HG03354 (cell line): ENCODE measurements around the gene CLIC5.

Source experiments
- ATAC-seq: cut with Tn5 transposase; IDR thresholded peaks from one replicate; pipeline ENCODE4 v1.9.1; 2021; ENCODE audit warnings: mild to moderate bottlenecking; ENCODE audit not compliant: unreplicated experiment, poor library complexity, severe bottlenecking

CLIC5 gene

DNA sequence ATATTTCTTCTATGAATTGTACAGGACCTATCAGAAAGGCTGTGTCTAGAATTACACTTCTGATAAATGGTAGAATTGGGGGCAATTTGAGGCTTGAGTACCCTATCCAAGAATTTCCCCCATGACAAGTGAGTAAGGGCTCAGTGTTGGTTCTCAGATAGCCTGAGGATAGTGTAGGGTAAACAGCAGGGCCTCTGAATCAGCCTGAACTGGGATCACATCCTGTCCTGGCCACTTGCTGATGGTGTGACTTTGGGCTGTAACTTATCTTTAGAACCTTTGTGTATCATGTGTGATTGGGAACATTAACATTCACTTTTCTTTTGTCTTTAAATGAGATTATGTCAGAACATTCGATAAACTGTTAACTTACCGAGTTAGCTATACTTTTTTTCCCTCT lies 151.0 kb downstream of the CLIC5 start:
- no peak for ATAC-seq

DNA sequence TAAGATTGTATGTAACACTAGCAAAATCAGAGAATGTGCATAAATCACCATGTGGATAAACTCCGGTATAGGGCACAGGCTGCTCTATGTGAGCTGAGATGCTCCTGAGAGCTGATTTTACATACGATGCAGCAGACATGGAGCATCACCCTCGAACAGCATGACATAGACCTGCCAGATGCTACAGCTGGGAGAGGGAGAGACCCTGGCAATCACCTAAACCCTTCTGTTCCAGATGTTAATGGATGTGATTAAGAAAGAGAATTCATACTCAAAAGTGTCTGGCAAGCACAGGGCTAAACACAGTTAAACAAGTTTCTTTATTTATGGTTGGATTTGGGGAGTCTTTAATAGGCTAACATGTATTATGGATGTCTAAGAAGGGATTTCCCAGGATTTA lies 157.0 kb downstream of the CLIC5 start:
- no peak for ATAC-seq

DNA sequence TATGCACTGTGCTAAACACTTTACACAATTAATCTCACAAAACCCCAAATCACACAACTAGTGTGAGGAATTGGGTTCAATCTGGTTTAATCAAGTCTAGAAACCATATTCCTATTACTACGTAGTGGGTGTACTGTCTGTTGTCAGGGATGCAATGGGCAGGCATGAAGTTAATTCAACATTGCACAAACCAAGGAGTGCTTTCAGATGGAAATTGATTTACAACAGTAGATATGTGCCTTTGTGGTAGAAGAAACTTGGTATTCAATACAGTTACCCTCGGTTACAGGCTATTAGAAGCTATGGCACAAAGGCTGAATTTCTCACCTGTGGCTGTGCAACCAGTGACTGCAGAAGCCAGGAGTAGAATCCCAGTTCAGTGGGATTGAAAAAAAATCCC lies 157.8 kb downstream of the CLIC5 start:
- ATAC-seq, result no peak

DNA sequence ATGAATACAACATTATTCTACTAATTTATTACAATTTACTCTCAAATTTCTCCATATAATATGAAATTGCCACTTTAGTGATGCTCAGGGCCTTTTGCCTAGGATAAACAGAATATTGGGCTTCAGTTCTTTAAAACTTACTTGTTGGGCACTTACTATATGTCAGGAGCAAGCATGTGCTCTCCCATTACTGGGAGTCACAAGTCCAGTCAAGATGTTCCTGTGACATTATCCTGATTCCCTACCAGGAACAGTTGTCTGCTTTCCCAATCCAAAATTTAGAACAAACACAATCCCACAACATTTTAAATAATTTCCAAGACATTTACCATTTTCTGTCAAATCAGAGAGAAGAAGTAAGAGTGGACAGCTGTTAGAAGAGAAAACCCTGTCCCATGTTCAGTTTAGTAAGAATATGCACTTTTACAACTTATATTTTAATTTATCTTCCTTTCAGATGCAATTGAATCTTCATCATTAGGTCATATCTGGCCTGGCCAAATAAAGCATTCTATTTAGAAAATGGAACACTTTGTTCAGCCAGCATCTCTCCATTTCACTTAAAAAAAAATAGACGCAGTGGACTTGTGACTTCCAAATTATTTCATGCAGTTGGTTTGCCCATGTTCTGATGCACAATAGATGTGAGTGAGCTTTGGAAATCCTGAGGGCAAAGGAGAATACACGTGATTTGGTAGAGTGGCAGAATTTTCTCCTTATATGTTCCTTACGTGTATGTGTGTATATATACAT lies 159.8 kb downstream of the CLIC5 start:
- no peak for ATAC-seq

DNA sequence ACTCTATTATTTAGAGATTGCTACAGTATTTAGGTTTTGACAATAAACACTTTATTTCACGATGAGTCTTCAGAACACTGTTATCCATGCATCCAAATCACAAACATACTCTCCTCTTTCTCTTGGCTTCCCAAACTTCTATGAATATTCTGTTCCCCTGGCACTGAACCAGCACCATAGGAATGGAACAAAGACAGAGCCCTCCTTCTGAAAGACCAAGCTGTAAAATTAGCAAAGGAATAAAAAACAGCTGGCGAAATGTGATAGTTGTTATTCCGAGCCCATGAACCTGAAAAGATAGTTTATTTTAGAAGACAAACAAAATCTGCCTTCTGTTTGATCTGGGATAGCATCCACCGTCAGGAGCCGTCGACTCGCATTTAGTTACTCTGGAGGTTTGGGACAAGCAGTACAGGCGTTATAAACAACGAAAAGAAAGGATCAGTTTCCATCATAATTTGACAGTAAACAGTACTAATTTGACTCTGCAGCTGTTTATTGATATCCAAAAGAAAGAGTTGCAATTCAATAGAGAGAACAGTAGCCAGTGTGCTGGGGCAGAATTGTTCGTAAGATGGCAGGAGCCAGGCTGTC lies 161.4 kb downstream of the CLIC5 start:
- ATAC-seq, result no peak

DNA sequence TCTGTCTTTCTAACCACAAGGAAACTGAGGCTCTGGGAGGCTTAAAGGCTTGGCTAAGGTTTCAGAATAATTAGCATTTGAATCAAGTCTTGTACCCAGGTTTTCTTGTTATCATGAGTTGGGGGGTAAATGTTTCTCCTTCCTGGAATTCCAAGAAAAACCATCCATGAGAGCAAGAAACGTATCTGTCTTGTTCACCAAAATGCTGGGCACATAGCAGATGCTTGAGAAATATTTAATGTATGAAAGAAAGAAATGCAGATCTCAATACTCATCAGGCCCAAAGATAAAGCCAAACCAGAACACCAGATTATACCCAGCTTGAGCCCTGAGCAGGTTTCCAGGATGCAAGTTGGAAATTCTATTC lies 164.6 kb downstream of the CLIC5 start:
- ATAC-seq, result no peak

DNA sequence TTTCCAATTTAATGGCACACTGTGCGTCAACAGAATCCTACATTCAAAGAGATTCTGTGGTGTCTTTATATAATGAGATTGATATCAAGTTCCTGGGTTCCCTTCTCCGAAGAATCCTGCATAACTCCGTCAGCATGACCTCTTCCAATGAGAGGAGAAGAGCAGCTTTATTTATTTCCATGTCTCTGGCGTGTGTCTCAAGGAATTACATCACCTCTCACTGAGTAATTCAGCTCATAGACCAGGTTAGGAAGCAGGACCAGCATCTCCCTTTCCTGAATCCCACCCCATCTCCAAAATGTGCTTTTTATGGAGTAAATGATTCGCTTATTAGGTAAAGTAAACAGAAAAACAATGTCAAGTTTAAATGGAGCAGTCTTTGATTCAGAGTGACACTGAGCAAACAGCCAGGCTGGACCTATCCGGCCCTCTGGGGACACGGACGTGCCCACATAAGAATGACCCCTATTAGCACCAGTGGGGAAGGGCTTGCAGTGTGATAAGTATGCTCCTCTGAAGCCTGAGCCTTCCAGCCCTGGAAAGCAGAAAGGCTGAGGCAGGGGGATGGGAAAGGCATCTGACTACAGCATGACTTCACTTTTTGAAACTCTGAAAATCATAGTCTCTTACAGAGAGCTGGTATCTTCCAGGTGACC lies 165.2 kb downstream of the CLIC5 start:
- no peak for ATAC-seq

DNA sequence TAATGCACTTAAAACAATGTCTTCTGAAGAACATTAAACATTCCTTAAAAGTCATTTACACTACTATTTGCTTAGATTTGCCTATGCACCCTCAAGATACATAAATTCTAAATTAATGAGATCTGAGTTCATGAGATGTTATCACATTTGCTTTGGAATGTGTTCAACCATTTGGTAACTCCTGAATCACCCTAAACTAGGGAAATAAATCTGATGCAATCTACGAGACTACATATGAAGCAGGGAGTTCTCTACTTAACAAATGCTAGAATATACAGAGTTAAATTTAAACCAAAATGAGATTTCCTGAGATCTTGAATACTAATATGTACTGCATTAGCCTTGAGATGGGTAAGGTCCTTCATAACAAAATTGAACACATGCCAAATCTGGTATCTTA lies 170.1 kb downstream of the CLIC5 start:
- no peak for ATAC-seq

DNA sequence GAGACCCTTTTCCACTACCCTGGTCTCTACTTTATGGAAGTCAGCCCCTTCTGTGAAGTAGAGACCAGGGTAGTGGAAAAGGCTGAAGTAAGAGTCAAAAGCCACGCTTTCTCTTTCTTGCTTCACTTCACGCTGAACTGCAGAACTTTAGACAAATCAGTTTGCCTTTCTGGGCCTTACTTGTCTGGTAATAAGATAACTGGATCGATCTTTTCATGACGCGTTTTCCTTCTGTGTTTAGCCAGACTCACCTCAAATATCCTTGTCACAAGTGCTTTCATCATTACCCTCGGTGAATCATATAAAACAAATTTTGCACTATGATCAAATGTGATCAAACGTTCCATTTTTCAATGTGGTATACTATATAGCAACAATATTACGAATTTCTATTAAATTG lies 170.7 kb downstream of the CLIC5 start:
- ATAC-seq, result no peak

DNA sequence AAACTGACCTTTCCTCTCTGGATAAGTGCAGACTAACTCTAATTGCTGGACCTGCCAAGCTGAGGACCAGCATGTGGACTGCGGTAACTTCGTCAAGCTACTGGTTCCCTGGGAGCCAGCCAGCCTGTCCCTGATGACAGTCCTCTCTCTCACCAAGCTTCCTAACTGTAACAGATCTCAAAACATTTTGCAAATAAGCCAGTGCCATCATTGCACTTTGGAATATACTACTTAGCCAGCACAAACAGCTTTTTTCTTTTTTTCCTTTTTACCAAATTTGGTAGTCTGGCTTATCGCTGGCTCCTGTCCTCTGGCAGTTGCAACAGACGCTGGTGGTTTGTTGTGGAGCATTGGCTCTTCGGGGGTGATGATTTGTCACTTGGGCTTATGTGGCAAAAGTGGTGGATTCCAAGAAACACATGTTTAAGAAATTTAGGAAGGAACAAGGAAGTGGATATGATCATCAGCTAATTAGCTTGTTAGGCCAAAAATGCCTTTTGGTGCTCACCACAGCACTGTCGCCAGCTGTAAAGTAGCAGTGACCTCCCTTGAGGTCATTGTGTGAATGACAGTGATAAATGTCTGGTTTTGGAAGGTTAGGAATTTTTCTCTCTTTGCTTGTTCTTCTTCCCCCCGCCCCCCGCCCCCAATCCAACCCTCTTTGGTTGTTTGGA lies 171.7 kb downstream of the CLIC5 start:
- ATAC-seq, result no peak

DNA sequence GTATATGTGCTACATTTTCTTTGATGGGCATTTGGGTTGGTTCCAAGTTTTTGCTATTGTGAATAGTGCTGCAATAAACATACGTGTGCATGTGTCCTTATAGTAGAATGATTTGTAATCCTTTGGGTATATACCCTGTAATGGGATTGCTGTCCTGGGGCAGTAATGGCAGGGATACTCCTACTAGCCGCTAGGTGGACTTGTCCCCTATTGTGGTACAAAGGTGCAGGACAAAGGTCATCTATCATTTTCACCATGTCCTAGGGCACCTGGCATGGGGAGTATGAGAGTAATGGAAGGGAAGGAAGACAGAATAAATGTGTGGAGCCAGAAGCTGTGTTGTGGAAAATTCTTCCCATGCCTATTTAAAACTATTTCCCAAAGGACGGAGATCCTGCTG lies 174.6 kb downstream of the CLIC5 start:
- ATAC-seq, result no peak

DNA sequence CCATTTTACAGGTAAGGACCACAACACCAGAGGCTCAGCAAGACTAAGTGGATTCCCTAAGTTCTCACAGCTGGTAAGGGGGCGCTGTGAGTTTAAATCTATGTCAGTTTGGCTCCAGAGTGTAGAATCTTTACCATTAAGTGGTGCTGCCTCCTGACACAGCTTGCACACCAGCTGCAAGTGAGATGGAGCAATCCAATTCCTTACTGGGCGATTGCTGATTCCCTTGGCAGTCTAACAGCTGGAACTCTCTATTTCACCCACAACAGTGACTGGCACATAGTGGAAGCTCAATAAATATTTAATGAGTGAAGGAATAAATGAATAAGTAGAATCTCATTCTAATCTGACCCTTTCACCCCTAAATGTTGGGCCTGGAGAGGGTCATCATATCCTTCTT lies 176.7 kb downstream of the CLIC5 start:
- no peak for ATAC-seq

DNA sequence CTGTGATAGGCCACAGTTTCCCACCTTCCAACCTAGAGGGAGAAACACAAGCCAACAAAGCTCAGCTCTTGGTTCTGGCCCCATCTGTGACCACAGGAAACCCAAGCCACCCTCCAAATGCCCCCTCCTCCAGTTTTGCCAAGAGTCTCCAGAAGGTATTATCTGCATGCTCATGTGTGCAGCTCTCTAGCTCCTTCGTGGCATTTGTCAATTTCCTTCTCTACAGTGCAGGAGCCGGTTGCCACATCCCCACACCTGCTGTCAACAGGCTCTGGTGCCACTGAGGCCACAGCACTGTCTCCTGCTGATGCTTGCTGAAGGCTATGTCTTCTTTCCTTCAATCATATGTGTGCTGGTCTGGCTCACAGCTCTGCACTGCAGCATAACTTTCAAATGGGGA lies 177.2 kb downstream of the CLIC5 start:
- ATAC-seq, result no peak

DNA sequence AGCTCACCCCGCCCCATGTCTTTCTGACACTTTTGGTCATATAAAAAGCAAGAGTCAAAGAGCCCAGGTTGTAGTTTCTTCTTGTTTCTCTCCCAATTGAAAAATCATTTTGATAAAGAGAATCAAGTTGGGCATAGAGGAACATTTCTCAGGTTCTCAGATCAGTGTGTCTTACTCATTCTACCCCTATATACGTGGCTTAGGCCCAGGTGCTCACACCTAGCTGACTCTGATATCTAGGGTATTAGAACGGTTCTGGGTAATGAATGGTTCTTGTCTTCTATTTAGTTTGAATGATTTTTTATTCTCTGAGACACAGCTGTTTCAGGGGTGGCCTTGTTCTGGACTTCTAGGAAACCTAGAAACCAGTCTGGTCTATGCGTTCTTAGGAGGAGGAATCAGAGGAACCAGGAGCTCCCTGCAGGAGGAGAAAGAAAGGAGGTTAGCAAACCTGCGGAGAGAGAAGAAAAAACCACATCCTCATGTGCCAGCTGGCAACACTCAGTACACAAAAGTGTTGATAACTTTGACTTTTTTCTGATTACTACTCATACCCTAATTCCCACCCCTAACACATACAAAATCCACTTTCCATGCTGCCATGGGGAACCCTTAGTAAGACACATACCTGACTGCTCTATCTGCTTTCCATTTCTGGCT lies 178.0 kb downstream of the CLIC5 start:
- ATAC-seq, result no peak

DNA sequence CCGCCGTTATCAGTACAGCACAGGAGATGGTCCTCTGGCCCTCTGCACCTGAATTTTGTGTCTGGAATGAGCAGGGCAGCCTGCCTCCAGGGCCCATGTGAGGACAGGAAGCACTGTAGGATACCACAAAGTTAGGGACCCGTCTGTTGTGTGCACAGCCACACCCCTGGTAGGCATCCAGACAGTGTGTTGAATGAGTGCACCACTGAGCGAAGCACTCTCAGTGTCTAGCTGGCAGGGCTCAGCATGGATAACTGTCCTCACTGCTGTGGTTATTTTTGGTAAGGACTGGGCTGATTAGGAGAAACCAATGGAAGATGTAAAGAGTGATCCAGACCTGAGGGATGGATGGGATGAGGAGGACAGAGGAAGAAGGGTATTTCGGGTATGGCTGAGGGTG lies 178.7 kb downstream of the CLIC5 start:
- no peak for ATAC-seq

DNA sequence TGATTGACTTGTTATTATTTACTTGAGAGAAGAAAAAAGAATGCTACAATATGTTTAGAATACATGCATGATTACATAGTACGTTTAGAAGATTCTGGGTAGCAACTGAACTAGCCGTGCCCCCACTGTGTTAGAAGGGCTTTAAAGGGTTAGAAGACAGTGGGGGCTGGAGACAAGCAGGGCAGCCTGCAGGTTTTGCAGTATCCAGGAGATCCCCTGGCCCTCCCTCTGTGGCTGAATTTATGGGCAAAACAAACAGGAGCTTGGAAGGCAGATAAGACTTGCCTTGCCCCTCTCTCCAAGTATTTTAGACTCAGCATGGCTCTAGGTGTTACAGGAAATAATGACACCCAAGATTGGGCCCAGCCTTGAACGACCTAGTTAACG lies 179.2 kb downstream of the CLIC5 start:
- no peak for ATAC-seq

DNA sequence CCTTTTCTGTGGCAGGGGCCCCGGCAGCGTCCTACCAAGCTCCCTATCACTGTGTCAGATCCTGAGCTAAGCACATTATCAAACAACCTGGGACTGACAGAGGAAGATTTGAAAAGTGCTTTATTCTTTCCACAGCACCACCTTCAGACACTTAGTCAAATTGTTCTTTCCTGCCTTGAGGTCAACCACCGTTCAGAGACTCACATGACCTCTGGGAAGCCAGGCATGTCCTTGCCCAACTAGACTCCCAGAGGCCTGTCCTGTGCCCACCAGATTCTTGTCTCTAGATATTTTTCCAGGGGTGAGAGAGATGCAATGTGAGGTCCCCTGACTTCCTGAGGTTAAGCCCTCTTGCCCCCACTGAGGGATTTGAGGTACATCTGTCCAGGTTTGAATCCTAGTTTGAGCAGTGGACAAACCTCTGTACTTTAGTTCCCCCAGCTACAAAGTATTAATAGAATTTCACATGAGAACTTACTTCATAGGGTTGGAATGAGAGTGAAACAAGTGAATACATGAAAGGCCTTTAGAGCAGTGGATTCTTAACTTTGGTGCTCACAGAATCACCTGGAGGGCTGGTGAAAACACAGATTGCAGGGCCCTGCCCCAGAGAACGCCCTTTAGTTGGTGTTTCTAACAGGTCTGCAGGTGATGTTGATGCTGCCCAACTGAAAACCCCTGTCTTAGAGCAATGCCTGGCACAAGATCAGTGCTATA lies 179.8 kb downstream of the CLIC5 start:
- ATAC-seq, result no peak

DNA sequence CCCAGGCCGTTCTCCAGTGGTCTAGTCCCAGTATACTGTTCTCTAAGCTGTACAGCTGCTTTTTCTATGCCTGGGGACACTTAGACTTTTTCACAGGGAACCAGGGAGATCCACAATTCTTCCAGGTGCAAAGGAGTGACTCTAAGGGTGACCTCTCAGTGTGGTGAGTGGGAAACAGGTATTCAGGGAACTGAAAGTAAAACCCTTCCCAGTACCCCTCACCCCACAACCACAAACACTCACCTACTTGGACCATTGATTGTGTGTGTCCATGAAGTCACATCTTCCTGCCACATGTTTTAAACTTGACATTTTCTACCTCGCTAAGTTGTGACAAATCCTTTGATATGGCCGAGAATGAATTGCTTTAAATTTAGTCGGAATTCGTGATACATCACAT lies 183.6 kb downstream of the CLIC5 start:
- no peak for ATAC-seq
